Measurements from ENCODE around the gene APRT. TPM values are rescaled to one million over a fixed set of nuclear protein-coding genes. Genes with fewer than 3 reads are reported as not detected.

APRT gene
- total and polyA plus RNA-seq, 2 of the 8 experiments (the other 6 are each of a cell fraction or from before 2014, with no cell fraction given) = 221 to 267 TPM

DNA sequence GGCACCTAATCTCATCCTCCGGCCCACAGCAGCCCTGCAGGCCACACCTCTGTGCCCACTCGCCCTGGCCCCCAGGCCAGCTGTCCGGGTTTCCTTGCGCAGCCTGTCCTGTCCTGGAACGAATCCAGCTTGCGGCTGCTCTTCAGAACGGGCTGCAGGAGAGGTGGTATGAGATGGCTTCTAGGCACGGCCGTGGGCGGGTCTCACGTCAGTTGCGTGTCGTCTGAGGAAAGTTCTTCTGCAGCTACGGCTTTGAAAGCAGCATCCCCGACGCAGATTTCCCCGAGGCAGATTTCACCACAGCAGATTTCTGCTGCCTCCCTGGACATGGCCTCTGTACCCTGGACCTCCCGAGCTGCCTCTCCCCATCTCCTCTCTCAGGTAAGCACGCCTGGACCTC is 26.8 kb upstream of the APRT start:
- 94% methylated on average over 19 of the region's 19 CpGs; no CpG with 5 or more reads in 1 of the 2 experiments for WGBS, 2 experiments (ENCODE audit: extremely low coverage in 1 of 2, insufficient coverage in 1 of 2, insufficient read length in 1 of 2, insufficient replicate concordance in 2 of 2, low coverage in 1 of 2, low lambda C conversion rate in 2 of 2, missing lambda C conversion rate in 1 of 2)
- H4K8ac ChIP-seq (ENCODE audit: extremely low read depth, insufficient read depth, low read length) = no peak overlapping the region
- no peak overlapping the region for H2BK5ac ChIP-seq (ENCODE audit: low read depth, low read length)
- H3K9ac ChIP-seq (replicated peaks in 1 of 4; ENCODE audit: extremely low read depth in 1 of 4, low read depth in 3 of 4, low read length in 3 of 4) = no peak overlapping the region
- no peak overlapping the region for H3K14ac ChIP-seq (ENCODE audit: insufficient read length)
- no peaks in the 10 kb centered on the region for H3K79me2 ChIP-seq (ENCODE audit: control insufficient read depth in 1 of 2, insufficient read depth in 2 of 2, low read length in 2 of 2)
- H3K79me1 ChIP-seq (ENCODE audit: low read depth, low read length) = no peaks in the 10 kb centered on the region
- H3K4me1 ChIP-seq (replicated peaks in 1 of 4; ENCODE audit: control insufficient read depth in 3 of 4, insufficient read depth in 4 of 4, low read length in 3 of 4) = no peaks in the 10 kb centered on the region
- no peak overlapping the region for H3K56ac ChIP-seq (replicated peaks; ENCODE audit: insufficient read length, low read depth, low read length)
- H2BK20ac ChIP-seq (ENCODE audit: low read length) = no peak overlapping the region
- H3K23me2 ChIP-seq (ENCODE audit: low read depth, low read length) = no peaks in the 10 kb centered on the region
- no peak overlapping the region for H3K4me3 ChIP-seq (ENCODE audit: extremely low read depth in 1 of 4, insufficient read depth in 2 of 4, low read depth in 3 of 4, low read length in 4 of 4)
- ChIA-PET CTCF (ENCODE audit: partially characterized antibody) (interaction anchor here (0.7 to 1.4 kb wide), 8 partner anchors 10 to 329 kb away, joined by 3 to 4 read pairs (median 3); no protein-coding TSS in a partner anchor), POLR2A (ENCODE audit: partially characterized antibody) (interaction anchor here (1.8 kb wide), 1 partner anchor 34 kb away, joined by 5 read pairs; no protein-coding TSS in a partner anchor)
- H2AK5ac ChIP-seq (ENCODE audit: low read depth, low read length) = no peak overlapping the region
- H2BK15ac ChIP-seq (ENCODE audit: low read length) = no peak overlapping the region
- no peak for DNase-seq (ENCODE audit: low read depth in 1 of 2, low spot score in 2 of 2)
- H4K5ac ChIP-seq (ENCODE audit: insufficient read length, low read depth, low read length) = no peak overlapping the region
- no peak overlapping the region for H3K27ac ChIP-seq (ENCODE audit: low read depth, low read length)
- no peak for FAIRE-seq
- H4K20me1 ChIP-seq (replicated peaks in 1 of 2; ENCODE audit: control insufficient read depth in 1 of 2, insufficient read depth in 2 of 2, low read length in 2 of 2) = no peaks in the 10 kb centered on the region
- H4K91ac ChIP-seq (replicated peaks; ENCODE audit: insufficient read length, low read length) = no peak overlapping the region
- H2AFZ ChIP-seq (ENCODE audit: low read length) = no peak overlapping the region
- no peak overlapping the region for H3K23ac ChIP-seq (ENCODE audit: insufficient read length)
- no peak overlapping the region for H3K4me2 ChIP-seq (ENCODE audit: insufficient read depth in 1 of 2, low read depth in 2 of 2, low read length in 2 of 2)
- no peak overlapping the region for H3K4ac ChIP-seq (replicated peaks; ENCODE audit: insufficient read length, low read depth, low read length)
- no peak overlapping the region for H3K18ac ChIP-seq (ENCODE audit: extremely low read depth, low read length)
- H3K36me3 ChIP-seq (ENCODE audit: control insufficient read depth in 2 of 4, insufficient read depth in 4 of 4, low read length in 3 of 4) = peaks cover 0 to 7% (median under 1%) of the 10 kb centered on the region in 4 experiments; a peak in 2 of 8 replicates
- no peaks in the 10 kb centered on the region for H3K27me3 ChIP-seq (replicated peaks in 1 of 4; ENCODE audit: control insufficient read depth in 3 of 4, extremely low read depth in 1 of 4, insufficient read depth in 3 of 4, low read length in 3 of 4)
- H3K9me3 ChIP-seq (ENCODE audit: insufficient read depth in 2 of 2, low read depth in 1 of 2, low read length in 1 of 2) = no peaks in the 10 kb centered on the region
- no peak overlapping the region for H2BK120ac ChIP-seq (replicated peaks; ENCODE audit: low read depth, low read length)
- no peak overlapping the region for H2BK12ac ChIP-seq (ENCODE audit: low read depth, low read length)
- TF ChIP-seq, protein P1, sequence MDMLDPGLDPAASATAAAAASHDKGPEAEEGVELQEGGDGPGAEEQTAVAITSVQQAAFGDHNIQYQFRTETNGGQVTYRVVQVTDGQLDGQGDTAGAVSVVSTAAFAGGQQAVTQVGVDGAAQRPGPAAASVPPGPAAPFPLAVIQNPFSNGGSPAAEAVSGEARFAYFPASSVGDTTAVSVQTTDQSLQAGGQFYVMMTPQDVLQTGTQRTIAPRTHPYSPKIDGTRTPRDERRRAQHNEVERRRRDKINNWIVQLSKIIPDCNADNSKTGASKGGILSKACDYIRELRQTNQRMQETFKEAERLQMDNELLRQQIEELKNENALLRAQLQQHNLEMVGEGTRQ (IDR thresholded peaks at IDR 0.05; ENCODE audit: low read length) = no peak
- TF ChIP-seq CBX8 (IDR thresholded peaks at IDR 0.05; ENCODE audit: borderline replicate concordance, low read depth, low read length) = no peak
- TF ChIP-seq, protein P2, sequence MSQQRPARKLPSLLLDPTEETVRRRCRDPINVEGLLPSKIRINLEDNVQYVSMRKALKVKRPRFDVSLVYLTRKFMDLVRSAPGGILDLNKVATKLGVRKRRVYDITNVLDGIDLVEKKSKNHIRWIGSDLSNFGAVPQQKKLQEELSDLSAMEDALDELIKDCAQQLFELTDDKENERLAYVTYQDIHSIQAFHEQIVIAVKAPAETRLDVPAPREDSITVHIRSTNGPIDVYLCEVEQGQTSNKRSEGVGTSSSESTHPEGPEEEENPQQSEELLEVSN (IDR thresholded peaks at IDR 0.05) = no peak
- no peak for TF ChIP-seq NANOG (IDR thresholded peaks at IDR 0.05; ENCODE audit: insufficient read depth, low read depth, low read length, poor library complexity, severe bottlenecking)
- TF ChIP-seq NRF1 (IDR thresholded peaks at IDR 0.05; ENCODE audit: low read depth, low read length) = no peak
- no peak for TF ChIP-seq SP4 (IDR thresholded peaks at IDR 0.05; ENCODE audit: low read length)
- no peak for TF ChIP-seq RBBP5 (IDR thresholded peaks at IDR 0.05; ENCODE audit: borderline replicate concordance, low read depth, low read length)
- no peak for TF ChIP-seq HDAC2 (IDR thresholded peaks at IDR 0.05; ENCODE audit: borderline replicate concordance in 1 of 2, low read depth in 2 of 2, low read length in 2 of 2)
- TF ChIP-seq RAD21 (IDR thresholded peaks at IDR 0.05 in 1 of 2, conservative IDR thresholded peaks at IDR 0.05 in 1 of 2; ENCODE audit: low read depth in 2 of 2, low read length in 2 of 2) = no peak
- no peak for TF ChIP-seq PHF8 (conservative IDR thresholded peaks at IDR 0.05; ENCODE audit: low read depth, low read length)
- TF ChIP-seq, protein P3, sequence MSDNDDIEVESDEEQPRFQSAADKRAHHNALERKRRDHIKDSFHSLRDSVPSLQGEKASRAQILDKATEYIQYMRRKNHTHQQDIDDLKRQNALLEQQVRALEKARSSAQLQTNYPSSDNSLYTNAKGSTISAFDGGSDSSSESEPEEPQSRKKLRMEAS (IDR thresholded peaks at IDR 0.05) = no peak

All from H1 (cell line).